Smooth muscle cell (in vitro differentiated cells): ENCODE results near the gene PTPRD. TPM values are rescaled to one million over a fixed set of nuclear protein-coding genes. Genes with fewer than 3 reads are reported as not detected.

Experiments used
- DNase-seq: peaks from one replicate; lab custom pipeline; 2025; ENCODE audit not compliant: unreplicated experiment; lab: John Stamatoyannopoulos, UW
- H2AFZ ChIP-seq: fragments of 200-600 bp; sonication (generic); 2 replicates; pipeline ENCODE4 v1.6.0; 2016; ENCODE audit warnings: antibody characterized with exemption, low read depth, mild to moderate bottlenecking
- H3F3A ChIP-seq: fragments of 200-600 bp; sonication (generic); 2 replicates; pipeline ENCODE4 v1.6.0; 2017; ENCODE audit warnings: antibody characterized with exemption, low read depth
- H3K27ac ChIP-seq: fragments of 200-600 bp; sonication (generic); 2 replicates; pipeline ENCODE4 v1.5.1; 2016; ENCODE audit warnings: low read depth, mild to moderate bottlenecking
- H3K27me3 ChIP-seq: fragments of 200-600 bp; sonication (generic); 2 replicates; pipeline ENCODE4 v1.6.1; 2016; ENCODE audit warnings: low read depth, mild to moderate bottlenecking
- H3K36me3 ChIP-seq: fragments of 200-600 bp; sonication (generic); 2 replicates; pipeline ENCODE4 v1.5.1; 2016; ENCODE audit warnings: low read depth
- H3K4me1 ChIP-seq: fragments of 200-600 bp; sonication (generic); 2 replicates; pipeline ENCODE4 v1.5.1; 2016; ENCODE audit warnings: low read depth
- H3K4me2 ChIP-seq: fragments of 200-600 bp; sonication (generic); 2 replicates; pipeline ENCODE4 v1.6.0; 2016; ENCODE audit warnings: mild to moderate bottlenecking
- H3K4me3 ChIP-seq: fragments of 200-600 bp; sonication (generic); 2 replicates; pipeline ENCODE4 v1.5.1; 2016; ENCODE audit warnings: mild to moderate bottlenecking
- H3K79me2 ChIP-seq: fragments of 200-600 bp; sonication (generic); 2 replicates; pipeline ENCODE4 v1.6.0; 2016; ENCODE audit warnings: low read depth, mild to moderate bottlenecking
- H3K9ac ChIP-seq: fragments of 200-600 bp; sonication (generic); 2 replicates; pipeline ENCODE4 v1.6.0; 2016; ENCODE audit warnings: low read depth
- H3K9me3 ChIP-seq: fragments of 200-600 bp; sonication (generic); replicated peaks from 2 replicates; pipeline ENCODE4 v1.5.1; 2016; ENCODE audit warnings: low read depth
- H4K20me1 ChIP-seq: fragments of 200-600 bp; sonication (generic); 2 replicates; pipeline ENCODE4 v1.6.0; 2016; ENCODE audit warnings: low read depth
- whole genome bisulfite sequencing: methylation state at CpG from one replicate; pipeline ENCODE4 v1.1.7; 2016; ENCODE audit warnings: low lambda C conversion rate; 5-methylcytosine and 5-hydroxymethylcytosine counted together
- polyA plus RNA-seq: library from polyadenylated mRNA; unstranded; fragments of >200 nt; fragmentation: Nextera tagmentation; extraction: Ambion mirVana; gene quantifications from 2 replicates; pipeline ENCODE4 v1.2.1, GENCODE V29; 2016
- total RNA-seq: library from RNA; depleted of rRNA; stranded (reverse); fragments of >200 nt; gene quantifications from 2 replicates; pipeline ENCODE4 v1.2.3, GENCODE V29; 2014
- TF ChIP-seq, protein P1 (sequence below): fragments of 200-600 bp; sonication (generic); IDR thresholded peaks from 2 replicates; pipeline ENCODE4 v1.5.1; 2017; ENCODE audit warnings: borderline replicate concordance, mild to moderate bottlenecking, antibody characterized with exemption; ENCODE audit not compliant: insufficient read depth, poor library complexity, severe bottlenecking

The PTPRD gene
- total and polyA plus RNA-seq, 2 experiments from 2014 or later = 6.5 to 61.0 TPM

DNA sequence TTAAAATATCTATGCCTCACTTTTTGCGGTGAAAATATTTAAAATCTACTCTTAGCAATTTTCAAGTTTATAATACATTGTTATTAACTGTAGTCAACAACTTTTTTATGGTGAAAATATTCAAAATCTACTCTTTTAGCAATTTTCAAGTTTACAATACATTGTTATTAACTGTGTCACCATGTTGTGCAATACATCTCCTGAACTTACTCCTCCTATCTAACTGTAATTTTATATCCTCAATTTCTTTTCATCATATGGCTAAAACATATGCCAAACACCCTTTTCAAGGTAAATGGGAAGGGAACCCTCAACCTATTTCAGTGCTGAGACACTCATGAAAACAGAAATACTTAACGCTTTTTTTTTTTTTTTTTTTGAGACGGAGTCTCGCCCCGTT is 1830.6 kb downstream of the PTPRD start:
- H3F3A ChIP-seq = peaks cover 4% of the 10 kb centered on the region
- H3K27me3 ChIP-seq = no peaks in the 10 kb centered on the region
- no peak overlapping the region for H3K4me2 ChIP-seq
- peaks cover 5% of the 10 kb centered on the region for H3K79me2 ChIP-seq
- H3K36me3 ChIP-seq = no peaks in the 10 kb centered on the region
- H4K20me1 ChIP-seq = no peaks in the 10 kb centered on the region
- WGBS = 100% methylated on average over 5 of the region's 5 CpGs
- no peak overlapping the region for H3K4me3 ChIP-seq
- TF ChIP-seq, protein P1, sequence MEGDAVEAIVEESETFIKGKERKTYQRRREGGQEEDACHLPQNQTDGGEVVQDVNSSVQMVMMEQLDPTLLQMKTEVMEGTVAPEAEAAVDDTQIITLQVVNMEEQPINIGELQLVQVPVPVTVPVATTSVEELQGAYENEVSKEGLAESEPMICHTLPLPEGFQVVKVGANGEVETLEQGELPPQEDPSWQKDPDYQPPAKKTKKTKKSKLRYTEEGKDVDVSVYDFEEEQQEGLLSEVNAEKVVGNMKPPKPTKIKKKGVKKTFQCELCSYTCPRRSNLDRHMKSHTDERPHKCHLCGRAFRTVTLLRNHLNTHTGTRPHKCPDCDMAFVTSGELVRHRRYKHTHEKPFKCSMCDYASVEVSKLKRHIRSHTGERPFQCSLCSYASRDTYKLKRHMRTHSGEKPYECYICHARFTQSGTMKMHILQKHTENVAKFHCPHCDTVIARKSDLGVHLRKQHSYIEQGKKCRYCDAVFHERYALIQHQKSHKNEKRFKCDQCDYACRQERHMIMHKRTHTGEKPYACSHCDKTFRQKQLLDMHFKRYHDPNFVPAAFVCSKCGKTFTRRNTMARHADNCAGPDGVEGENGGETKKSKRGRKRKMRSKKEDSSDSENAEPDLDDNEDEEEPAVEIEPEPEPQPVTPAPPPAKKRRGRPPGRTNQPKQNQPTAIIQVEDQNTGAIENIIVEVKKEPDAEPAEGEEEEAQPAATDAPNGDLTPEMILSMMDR = no peak
- no peaks in the 10 kb centered on the region for H3K9me3 ChIP-seq
- H3K9ac ChIP-seq = no peak overlapping the region
- no peak for DNase-seq
- no peak overlapping the region for H3K27ac ChIP-seq
- H2AFZ ChIP-seq = no peak overlapping the region
- peaks cover 51% of the 10 kb centered on the region for H3K4me1 ChIP-seq

DNA sequence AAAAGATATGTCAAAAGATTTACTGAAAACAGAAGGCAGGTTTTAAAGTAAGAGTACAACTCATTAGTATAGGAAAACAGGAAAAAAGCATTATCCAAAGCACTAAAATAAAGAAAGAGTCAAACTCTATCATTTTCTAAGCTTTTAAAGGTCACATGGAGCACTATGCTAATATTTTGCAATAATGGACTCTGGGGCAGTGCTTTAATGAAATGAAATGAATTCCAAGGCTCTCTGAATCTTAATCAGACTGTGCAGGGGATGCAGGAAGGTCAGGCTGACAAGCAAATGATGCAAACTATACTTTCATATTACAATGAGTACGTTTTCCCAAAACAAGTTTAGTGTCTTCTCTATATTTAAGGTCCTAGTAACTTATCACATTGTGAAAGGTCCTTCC is 1831.3 kb downstream of the PTPRD start:
- no peak for DNase-seq
- TF ChIP-seq, protein P1 = no peak
- WGBS = 89% methylated on average over 1 of the region's 1 CpG
- Histone ChIP-seq H3F3A (peaks cover 4% of the 10 kb centered on the region), H3K36me3 (no peaks in the 10 kb centered on the region), H3K4me2 (no peak overlapping the region), H2AFZ (no peak overlapping the region), H3K9me3 (no peaks in the 10 kb centered on the region), H3K27me3 (no peaks in the 10 kb centered on the region), H4K20me1 (no peaks in the 10 kb centered on the region), H3K4me1 (peaks cover 51% of the 10 kb centered on the region), H3K27ac (no peak overlapping the region), H3K9ac (no peak overlapping the region), H3K79me2 (peaks cover 5% of the 10 kb centered on the region), H3K4me3 (no peak overlapping the region)

DNA sequence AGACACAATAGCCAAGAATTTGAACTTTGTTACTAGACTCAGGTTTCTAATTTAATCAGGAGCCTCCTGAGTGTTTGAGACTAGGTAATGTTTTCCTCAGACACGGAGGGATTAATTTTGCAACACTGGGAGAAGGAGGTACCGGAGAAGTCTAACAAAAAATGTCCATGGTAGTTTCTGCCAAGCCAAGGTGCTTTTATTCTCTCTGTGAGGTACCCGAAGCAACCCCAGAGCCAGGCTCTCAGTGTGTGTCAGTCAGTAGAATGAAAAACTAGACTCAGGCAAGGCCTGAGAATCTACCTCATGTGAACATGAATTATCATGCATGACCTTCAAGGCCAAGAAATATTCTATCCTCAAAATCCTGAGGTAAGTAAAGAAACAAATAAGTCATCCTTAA is 1832.4 kb downstream of the PTPRD start:
- Histone ChIP-seq H3F3A (peaks cover 4% of the 10 kb centered on the region), H3K4me1 (peaks cover 49% of the 10 kb centered on the region), H3K4me2 (no peak overlapping the region), H3K9ac (no peak overlapping the region), H3K79me2 (peaks cover 5% of the 10 kb centered on the region), H3K9me3 (no peaks in the 10 kb centered on the region), H4K20me1 (no peaks in the 10 kb centered on the region), H3K27ac (no peak overlapping the region), H2AFZ (no peak overlapping the region), H3K36me3 (no peaks in the 10 kb centered on the region), H3K4me3 (no peak overlapping the region), H3K27me3 (no peaks in the 10 kb centered on the region)
- 92% methylated on average over 3 of the region's 3 CpGs for WGBS
- TF ChIP-seq, protein P1 = no peak
- no peak for DNase-seq

DNA sequence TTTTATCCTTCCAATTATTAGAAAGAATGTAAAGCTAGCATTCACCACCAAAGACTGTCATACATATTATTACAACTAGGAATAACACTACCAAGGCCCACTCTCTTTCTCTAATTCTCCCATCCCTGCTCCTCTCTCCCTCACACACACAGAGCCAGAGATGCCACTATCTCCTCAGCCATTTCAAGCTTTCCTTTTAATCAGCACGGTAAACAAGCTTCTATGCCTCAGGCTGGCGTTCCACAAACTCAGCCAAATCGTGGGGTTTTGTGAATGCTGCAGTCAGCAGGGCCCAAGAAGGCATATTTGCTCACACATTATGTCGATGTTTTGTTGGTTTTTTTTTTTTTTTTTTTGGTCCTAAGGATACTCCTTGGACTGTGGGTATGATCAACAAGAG is 1833.3 kb downstream of the PTPRD start:
- no peak for DNase-seq
- Histone ChIP-seq H3K9me3 (no peaks in the 10 kb centered on the region), H4K20me1 (no peaks in the 10 kb centered on the region), H3K9ac (no peak overlapping the region), H3K4me2 (no peak overlapping the region), H3K27ac (no peak overlapping the region), H2AFZ (peak overlapping the region; percentile 39), H3K4me3 (no peak overlapping the region), H3K79me2 (peaks cover 5% of the 10 kb centered on the region), H3K4me1 (peaks cover 40% of the 10 kb centered on the region), H3K27me3 (no peaks in the 10 kb centered on the region), H3F3A (no peaks in the 10 kb centered on the region), H3K36me3 (no peaks in the 10 kb centered on the region)
- TF ChIP-seq, protein P1 = no peak
- WGBS = 38% methylated on average over 4 of the region's 4 CpGs
